KMS-11 (cell line): Measurements from ENCODE around the gene ZRANB3.

Experiments
- H2AFZ ChIP-seq: fragments of 200-600 bp; sonication (generic); 2 replicates; pipeline ENCODE4 v1.6.1; 2016; ENCODE audit warnings: antibody characterized with exemption, mixed run types, low read depth
- H3K27ac ChIP-seq: fragments of 200-600 bp; sonication (generic); 2 replicates; pipeline ENCODE4 v1.6.1; 2016; ENCODE audit warnings: mild to moderate bottlenecking, mixed run types
- H3K27me3 ChIP-seq: fragments of 200-600 bp; sonication (generic); 2 replicates; pipeline ENCODE4 v1.6.1; 2017; ENCODE audit warnings: mild to moderate bottlenecking, low read depth, mixed run types, moderate library complexity; ENCODE audit not compliant: insufficient read depth
- H3K36me3 ChIP-seq: fragments of 200-600 bp; sonication (generic); 2 replicates; pipeline ENCODE4 v1.6.1; 2017; ENCODE audit warnings: mild to moderate bottlenecking, mixed run types; ENCODE audit not compliant: insufficient read depth
- H3K4me1 ChIP-seq: fragments of 200-600 bp; sonication (generic); 2 replicates; pipeline ENCODE4 v1.6.1; 2016; ENCODE audit warnings: mild to moderate bottlenecking, low read depth, mixed run types; ENCODE audit not compliant: poor library complexity, severe bottlenecking
- H3K4me2 ChIP-seq: fragments of 200-600 bp; sonication (generic); 2 replicates; pipeline ENCODE4 v1.7.0; 2016; ENCODE audit warnings: mild to moderate bottlenecking, mixed run types
- H3K4me3 ChIP-seq: fragments of 200-600 bp; sonication (generic); IDR thresholded peaks from 2 replicates; pipeline ENCODE4 v1.6.1; 2017; ENCODE audit warnings: low read depth, low read length, mixed read lengths; ENCODE audit not compliant: insufficient read depth
- H3K79me2 ChIP-seq: fragments of 200-600 bp; sonication (generic); 2 replicates; pipeline ENCODE4 v1.6.1; 2016; ENCODE audit warnings: low read depth, mixed run types; ENCODE audit not compliant: insufficient read depth
- H3K9ac ChIP-seq: fragments of 200-600 bp; sonication (generic); 2 replicates; pipeline ENCODE4 v1.6.1; 2016; ENCODE audit warnings: mild to moderate bottlenecking, mixed run types
- H4K20me1 ChIP-seq: fragments of 200-600 bp; sonication (generic); 2 replicates; pipeline ENCODE4 v1.6.1; 2016; ENCODE audit warnings: mild to moderate bottlenecking, mixed run types; ENCODE audit not compliant: insufficient read depth
- TF ChIP-seq, protein P1 (sequence below): fragments of 200-600 bp; sonication (generic); conservative IDR thresholded peaks from 2 replicates; pipeline ENCODE4 v1.6.1; 2017; ENCODE audit warnings: low read depth, mild to moderate bottlenecking, antibody characterized with exemption, low read length, moderate library complexity, mixed read lengths

The ZRANB3 gene

DNA sequence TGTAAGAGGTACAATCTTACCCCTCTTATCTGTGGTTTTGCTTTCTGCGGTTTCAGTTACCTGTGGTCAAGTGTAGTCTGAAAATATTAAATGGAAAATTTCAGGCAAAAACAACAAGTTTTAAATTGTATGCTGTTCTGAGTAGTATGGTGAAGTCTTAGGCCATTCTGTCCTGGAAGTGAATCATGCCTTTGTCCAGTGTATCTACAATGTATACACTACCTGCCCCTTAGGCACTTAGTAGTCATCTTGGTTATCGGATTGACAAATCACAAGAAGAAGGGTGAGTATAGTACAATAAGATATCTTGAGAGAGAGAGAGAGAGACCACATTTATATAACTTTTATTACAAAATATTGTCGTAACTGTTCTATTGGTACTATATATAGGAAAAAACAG is 435.4 kb downstream of the ZRANB3 start:
- H3K4me1 ChIP-seq = peaks cover 14% of the 10 kb centered on the region
- TF ChIP-seq, protein P1, sequence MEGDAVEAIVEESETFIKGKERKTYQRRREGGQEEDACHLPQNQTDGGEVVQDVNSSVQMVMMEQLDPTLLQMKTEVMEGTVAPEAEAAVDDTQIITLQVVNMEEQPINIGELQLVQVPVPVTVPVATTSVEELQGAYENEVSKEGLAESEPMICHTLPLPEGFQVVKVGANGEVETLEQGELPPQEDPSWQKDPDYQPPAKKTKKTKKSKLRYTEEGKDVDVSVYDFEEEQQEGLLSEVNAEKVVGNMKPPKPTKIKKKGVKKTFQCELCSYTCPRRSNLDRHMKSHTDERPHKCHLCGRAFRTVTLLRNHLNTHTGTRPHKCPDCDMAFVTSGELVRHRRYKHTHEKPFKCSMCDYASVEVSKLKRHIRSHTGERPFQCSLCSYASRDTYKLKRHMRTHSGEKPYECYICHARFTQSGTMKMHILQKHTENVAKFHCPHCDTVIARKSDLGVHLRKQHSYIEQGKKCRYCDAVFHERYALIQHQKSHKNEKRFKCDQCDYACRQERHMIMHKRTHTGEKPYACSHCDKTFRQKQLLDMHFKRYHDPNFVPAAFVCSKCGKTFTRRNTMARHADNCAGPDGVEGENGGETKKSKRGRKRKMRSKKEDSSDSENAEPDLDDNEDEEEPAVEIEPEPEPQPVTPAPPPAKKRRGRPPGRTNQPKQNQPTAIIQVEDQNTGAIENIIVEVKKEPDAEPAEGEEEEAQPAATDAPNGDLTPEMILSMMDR = no peak
- H3K4me2 ChIP-seq = peak overlapping the region; percentile 24; the same call in 1 of the 2 replicates
- no peaks in the 10 kb centered on the region for H3K79me2 ChIP-seq
- H2AFZ ChIP-seq = no peak overlapping the region
- no peaks in the 10 kb centered on the region for H4K20me1 ChIP-seq
- H3K4me3 ChIP-seq = no peak overlapping the region
- no peaks in the 10 kb centered on the region for H3K27me3 ChIP-seq
- no peaks in the 10 kb centered on the region for H3K36me3 ChIP-seq
- H3K9ac ChIP-seq = no peak overlapping the region
- no peak overlapping the region for H3K27ac ChIP-seq

DNA sequence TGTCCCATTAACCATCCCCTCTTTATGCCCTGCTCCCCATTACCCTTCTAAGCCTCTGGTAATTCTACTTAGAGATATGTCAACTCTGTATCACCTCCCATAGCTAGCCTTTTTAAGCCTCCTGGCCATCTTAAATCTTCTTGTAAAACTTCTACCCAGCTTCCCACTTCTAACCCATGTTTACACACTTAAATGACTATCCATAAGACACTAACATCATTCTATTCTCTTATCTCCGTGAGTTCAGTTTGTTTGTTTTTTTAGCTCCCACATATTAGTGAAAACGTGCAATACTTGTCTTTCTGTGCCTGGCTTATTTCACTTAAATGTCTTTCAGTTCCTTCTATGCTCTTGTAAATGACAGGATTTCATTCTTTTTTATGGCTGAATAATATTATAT is 436.5 kb downstream of the ZRANB3 start:
- H2AFZ ChIP-seq = no peak overlapping the region
- TF ChIP-seq, protein P1 = no peak
- no peaks in the 10 kb centered on the region for H3K36me3 ChIP-seq
- H3K9ac ChIP-seq = no peak overlapping the region
- H3K4me1 ChIP-seq = peaks cover 14% of the 10 kb centered on the region
- no peak overlapping the region for H3K4me3 ChIP-seq
- H3K27ac ChIP-seq = no peak overlapping the region
- H4K20me1 ChIP-seq = no peaks in the 10 kb centered on the region
- no peaks in the 10 kb centered on the region for H3K79me2 ChIP-seq
- H3K27me3 ChIP-seq = no peaks in the 10 kb centered on the region
- H3K4me2 ChIP-seq = no peak overlapping the region

DNA sequence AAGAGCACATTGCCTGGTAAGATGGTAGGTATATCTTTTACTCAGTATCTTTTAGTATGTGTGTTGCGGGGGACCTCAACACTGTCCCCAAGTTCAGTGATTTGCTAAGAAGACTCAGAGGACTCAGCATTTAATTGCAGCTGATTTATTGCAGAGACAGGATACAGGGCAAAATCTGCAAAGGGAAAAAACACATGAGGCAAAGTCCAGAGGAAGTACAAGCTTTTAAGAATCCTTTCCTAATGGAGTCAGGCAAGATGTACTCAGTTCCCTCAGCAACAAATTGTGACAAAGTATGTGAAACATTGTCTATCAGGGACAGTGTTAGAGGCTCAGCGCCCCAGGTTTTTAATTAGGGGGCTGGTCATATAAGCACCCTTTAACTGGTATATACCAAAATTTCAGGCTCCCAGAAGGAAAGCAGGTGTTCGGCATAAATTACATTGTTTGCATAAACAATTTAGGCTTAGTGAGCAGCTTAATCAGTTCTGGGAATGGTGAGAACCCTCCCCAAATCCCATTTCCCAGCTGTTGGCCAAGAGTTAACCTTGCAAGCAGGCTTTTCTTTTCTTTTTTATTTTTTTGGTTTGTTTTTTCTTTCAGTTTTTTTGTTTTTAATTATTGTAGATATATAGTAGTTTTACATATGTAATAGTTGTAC is 437.2 kb downstream of the ZRANB3 start:
- no peak overlapping the region for H3K4me2 ChIP-seq
- H2AFZ ChIP-seq = no peak overlapping the region
- no peak overlapping the region for H3K4me3 ChIP-seq
- H3K27me3 ChIP-seq = no peaks in the 10 kb centered on the region
- no peaks in the 10 kb centered on the region for H3K36me3 ChIP-seq
- peaks cover 14% of the 10 kb centered on the region for H3K4me1 ChIP-seq
- no peaks in the 10 kb centered on the region; the same call in 1 of the 2 replicates for H3K79me2 ChIP-seq
- H3K9ac ChIP-seq = no peak overlapping the region
- no peak overlapping the region for H3K27ac ChIP-seq
- H4K20me1 ChIP-seq = no peaks in the 10 kb centered on the region
- TF ChIP-seq, protein P1 = no peak

DNA sequence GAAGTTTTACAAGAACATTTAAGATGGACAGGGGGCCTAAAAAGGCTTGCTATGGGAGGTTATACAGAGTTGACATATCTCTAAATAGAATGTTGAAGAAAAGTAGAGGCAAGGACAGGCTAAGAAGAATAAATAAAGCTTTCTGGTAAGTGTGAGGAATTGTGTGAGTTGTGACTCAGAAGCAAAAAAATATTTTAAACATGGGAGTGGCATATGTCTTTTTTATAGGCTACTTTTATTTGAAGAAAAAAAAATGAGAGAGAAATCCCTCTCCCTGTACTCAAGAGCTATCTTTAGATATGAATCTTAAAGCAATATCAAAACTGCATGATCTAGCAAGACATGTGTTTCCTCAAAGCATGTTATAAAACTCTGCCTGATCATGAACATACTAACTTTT is 437.8 kb downstream of the ZRANB3 start:
- Histone ChIP-seq H3K36me3 (no peaks in the 10 kb centered on the region), H3K9ac (no peak overlapping the region), H4K20me1 (no peaks in the 10 kb centered on the region), H2AFZ (no peak overlapping the region), H3K27ac (no peak overlapping the region), H3K4me1 (peaks cover 14% of the 10 kb centered on the region), H3K4me2 (no peak overlapping the region), H3K4me3 (no peak overlapping the region), H3K79me2 (no peaks in the 10 kb centered on the region; the same call in 1 of the 2 replicates), H3K27me3 (no peaks in the 10 kb centered on the region)
- TF ChIP-seq, protein P1 = no peak
